Endodermal cell (in vitro differentiated cells): ENCODE results near the gene ARPC1B. TPM values are rescaled to one million over a fixed set of nuclear protein-coding genes. Genes with fewer than 3 reads are reported as not detected.

ENCODE experiments used
- DNase-seq: peaks from one replicate; pipeline ENCODE4 v3.0.0-alpha.2; 2017
- H3K27ac ChIP-seq: 2 replicates; pipeline ENCODE4 v1.5.1; 2013; ENCODE audit warnings: mild to moderate bottlenecking, low read depth, low read length, moderate library complexity
- H3K27me3 ChIP-seq: 2 replicates; pipeline ENCODE4 v1.6.1; 2013; ENCODE audit warnings: mild to moderate bottlenecking, low read length, moderate library complexity; ENCODE audit not compliant: insufficient read depth, control insufficient read depth, poor library complexity, severe bottlenecking
- H3K36me3 ChIP-seq: 2 replicates; pipeline ENCODE4 v1.7.0; 2013; ENCODE audit warnings: mild to moderate bottlenecking, low read length, moderate library complexity; ENCODE audit not compliant: control insufficient read depth, insufficient read depth
- H3K4me1 ChIP-seq: one replicate; pipeline ENCODE4 v1.7.0; 2013; ENCODE audit warnings: low read length; ENCODE audit not compliant: control insufficient read depth, insufficient read depth
- H3K4me3 ChIP-seq: 2 replicates; pipeline ENCODE4 v1.5.1; 2013; ENCODE audit warnings: mild to moderate bottlenecking, low read length, moderate library complexity
- H3K9ac ChIP-seq: 2 replicates; pipeline ENCODE4 v1.6.1; 2013; ENCODE audit warnings: mild to moderate bottlenecking, low read length, moderate library complexity; ENCODE audit not compliant: poor library complexity, severe bottlenecking; ENCODE audit errors: extremely low read depth
- H3K9me3 ChIP-seq: 2 replicates; pipeline ENCODE4 v1.6.1; 2013; ENCODE audit warnings: mild to moderate bottlenecking, low read length, moderate library complexity; ENCODE audit not compliant: control insufficient read depth
- H3K27ac Mint-ChIP-seq: 2 replicates; pipeline ENCODE4 v1.8.0; 2020; ENCODE audit warnings: mixed read lengths
- H3K27me3 Mint-ChIP-seq: 2 replicates; pipeline ENCODE4 v1.8.0; 2021; ENCODE audit warnings: mild to moderate bottlenecking, mixed read lengths; ENCODE audit not compliant: insufficient read depth
- H3K36me3 Mint-ChIP-seq: 2 replicates; pipeline ENCODE4 v1.8.0; 2020; ENCODE audit warnings: low read depth, mixed read lengths
- H3K4me1 Mint-ChIP-seq: 2 replicates; pipeline ENCODE4 v1.8.0; 2020; ENCODE audit warnings: mixed read lengths
- H3K4me3 Mint-ChIP-seq: 2 replicates; pipeline ENCODE4 v1.8.0; 2020; ENCODE audit warnings: mild to moderate bottlenecking, moderate library complexity, mixed read lengths
- H3K9me3 Mint-ChIP-seq: 2 replicates; pipeline ENCODE4 v1.8.0; 2020; ENCODE audit warnings: mild to moderate bottlenecking, mixed read lengths
- WGBS, 2 experiments: methylation state at CpG; one replicate each; pipeline versions ENCODE4 v1.1.5 to v1.1.7; 2013; ENCODE audit warnings: missing lambda C conversion rate in 2 of 2, mixed read lengths in 1 of 2; ENCODE audit not compliant: insufficient coverage in 1 of 2, insufficient read length in 1 of 2; 5-methylcytosine and 5-hydroxymethylcytosine counted together
- long read RNA-seq, 4 experiments: library from polyadenylated mRNA in 2 of 4; library from RNA in 1 of 4; library from capped mRNA in 1 of 4; stranded (forward) in 3 of 4; unstranded in 1 of 4; transcript quantifications; one replicate each; pipeline ENCODE4 v2.0.0, GENCODE V29; 2020 to 2021; ENCODE audit warnings: inconsistent platforms in 1 of 4
- polyA plus RNA-seq, 2 experiments: library from polyadenylated mRNA; stranded (reverse); fragments of 50-300 nt; gene quantifications; one replicate each; pipeline ENCODE4 v1.2.3, GENCODE V29; 2013
- total RNA-seq, 2 donors: library from RNA; stranded (reverse); fragmentation: NEBNext Ultra II Directional in 1 of 2; extraction: Animal tissue kit (Norgen Biotek cat#: 25700) in 1 of 2; gene quantifications; 2 replicates in 1 of 2; 3 replicates in 1 of 2; pipeline ENCODE4 v1.2.1, GENCODE V29; 2021
- TF ChIP-seq, protein P1 (sequence below): fragments of 200-600 bp; sonication (generic); conservative IDR thresholded peaks from 2 replicates; pipeline ENCODE4 v1.5.0; 2021; ENCODE audit warnings: antibody characterized with exemption, mild to moderate bottlenecking

Gene ARPC1B
- total RNA-seq: 10 to 100 TPM; 53.3 to 73.9 TPM
- 41.0 TPM for polyA plus RNA-seq (2013, experiment 1 of 2)
- 48.7 TPM for polyA plus RNA-seq (2013, experiment 2 of 2)
- long read RNA-seq, experiment 1, transcript ARPC1B-201 (10 exons, 1,564 nt): major isoform, 19 of 46 reads
- long read RNA-seq, experiment 1, partial matches to known transcripts: 18 of 46 reads
- long read RNA-seq, experiment 1, other reads (novel, unspliced or antisense): 9 of 46 reads
- long read RNA-seq, experiment 2, transcript ARPC1B-201 (10 exons, 1,564 nt): major isoform, 107 of 133 reads
- long read RNA-seq, experiment 2, partial matches to known transcripts: 5 of 133 reads
- long read RNA-seq, experiment 2, other reads (novel, unspliced or antisense): 15 of 133 reads
- long read RNA-seq, experiment 3, transcript ARPC1B-201 (10 exons, 1,564 nt): major isoform, 312 of 364 reads
- long read RNA-seq, experiment 3, transcript ARPC1B-213 (11 exons, 1,505 nt): minor isoform, 5 of 364 reads
- long read RNA-seq, experiment 3, transcript ARPC1B-207 (11 exons, 1,509 nt): minor isoform, 6 of 364 reads
- long read RNA-seq, experiment 3, partial matches to known transcripts: 5 of 364 reads
- long read RNA-seq, experiment 3, other reads (novel, unspliced or antisense): 30 of 364 reads
- long read RNA-seq, experiment 4, transcript ARPC1B-201 (10 exons, 1,564 nt): major isoform, 161 of 194 reads
- long read RNA-seq, experiment 4, transcript ARPC1B-213 (11 exons, 1,505 nt): minor isoform, 5 of 194 reads
- long read RNA-seq, experiment 4, transcript ARPC1B-222 (11 exons, 1,669 nt): minor isoform, 5 of 194 reads
- long read RNA-seq, experiment 4, partial matches to known transcripts: 14 of 194 reads
- long read RNA-seq, experiment 4, other reads (novel, unspliced or antisense): 5 of 194 reads

GRCh38 chr7:99374111-99375064 lies at the start of gene ARPC1B:
Gene ARPC1B (plus strand): TSS chr7:99374730. CDS start chr7:99385715, 10,985 bp downstream.
- H3K4me1 ChIP-seq: no peaks in the 10 kb centered on the region
- Mint-ChIP-seq H3K9me3 (no peaks in the 10 kb centered on the region), H3K27me3 (peaks cover 12% of the 10 kb centered on the region), H3K27ac (no peak within 1 kb of the TSS), H3K4me3 (peak within 1 kb of the TSS; percentile 63), H3K4me1 (peaks cover 3% of the 10 kb centered on the region), H3K36me3 (peaks cover 14% of the 10 kb centered on the region)
- H3K9me3 ChIP-seq: no peaks in the 10 kb centered on the region
- peak within 1 kb of the TSS; percentile 47 for H3K9ac ChIP-seq
- no peak within 1 kb of the TSS for H3K27ac ChIP-seq
- DNase-seq: peak; percentile 92
- H3K27me3 ChIP-seq: no peaks in the 10 kb centered on the region
- TF ChIP-seq, protein P1, sequence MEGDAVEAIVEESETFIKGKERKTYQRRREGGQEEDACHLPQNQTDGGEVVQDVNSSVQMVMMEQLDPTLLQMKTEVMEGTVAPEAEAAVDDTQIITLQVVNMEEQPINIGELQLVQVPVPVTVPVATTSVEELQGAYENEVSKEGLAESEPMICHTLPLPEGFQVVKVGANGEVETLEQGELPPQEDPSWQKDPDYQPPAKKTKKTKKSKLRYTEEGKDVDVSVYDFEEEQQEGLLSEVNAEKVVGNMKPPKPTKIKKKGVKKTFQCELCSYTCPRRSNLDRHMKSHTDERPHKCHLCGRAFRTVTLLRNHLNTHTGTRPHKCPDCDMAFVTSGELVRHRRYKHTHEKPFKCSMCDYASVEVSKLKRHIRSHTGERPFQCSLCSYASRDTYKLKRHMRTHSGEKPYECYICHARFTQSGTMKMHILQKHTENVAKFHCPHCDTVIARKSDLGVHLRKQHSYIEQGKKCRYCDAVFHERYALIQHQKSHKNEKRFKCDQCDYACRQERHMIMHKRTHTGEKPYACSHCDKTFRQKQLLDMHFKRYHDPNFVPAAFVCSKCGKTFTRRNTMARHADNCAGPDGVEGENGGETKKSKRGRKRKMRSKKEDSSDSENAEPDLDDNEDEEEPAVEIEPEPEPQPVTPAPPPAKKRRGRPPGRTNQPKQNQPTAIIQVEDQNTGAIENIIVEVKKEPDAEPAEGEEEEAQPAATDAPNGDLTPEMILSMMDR: no peak
- 1 to 3% methylated on average over 19 to 95 of the region's 95 CpGs for WGBS, 2 experiments
- peak within 1 kb of the TSS; percentile 79 for H3K4me3 ChIP-seq
- peaks cover 10% of the 10 kb centered on the region for H3K36me3 ChIP-seq

GRCh38 chr7:99325001-99325493 lies 49.5 kb upstream of the ARPC1B start:
- H3K36me3 ChIP-seq: no peaks in the 10 kb centered on the region
- Mint-ChIP-seq H3K4me3 (peak overlapping the region; percentile 90), H3K9me3 (no peaks in the 10 kb centered on the region), H3K27me3 (no peaks in the 10 kb centered on the region), H3K36me3 (peaks cover 5% of the 10 kb centered on the region), H3K4me1 (peaks cover 25% of the 10 kb centered on the region), H3K27ac (peak overlapping the region; percentile 82)
- peaks cover 2% of the 10 kb centered on the region for H3K4me1 ChIP-seq
- no peak for DNase-seq
- WGBS, 2 experiments: 34 to 71% methylated on average over 8 to 14 of the region's 14 CpGs
- peak overlapping the region; percentile 15 for H3K27ac ChIP-seq
- TF ChIP-seq, protein P1: no peak
- H3K27me3 ChIP-seq: no peaks in the 10 kb centered on the region
- H3K9me3 ChIP-seq: no peaks in the 10 kb centered on the region
- H3K4me3 ChIP-seq: peak overlapping the region; percentile 100
- H3K9ac ChIP-seq: peak overlapping the region; percentile 86
